GM10248 (cell line): ENCODE data around the gene ERBB3.

Experiments
- CTCF ChIA-PET: fragments of 300-600 bp; sonication (Branson Sonifier 250); formaldehyde crosslinking; extraction: SDS; loops from one replicate; lab custom pipeline; 2021; ENCODE audit warnings: antibody characterized with exemption; lab: Yijun Ruan, JAX
- POLR2A ChIA-PET: fragments of 350-650 bp; sonication (Branson Sonifier 250); formaldehyde crosslinking; extraction: SDS; loops from one replicate; lab custom pipeline; 2020; ENCODE audit warnings: antibody characterized with exemption; lab: Yijun Ruan, JAX
- DNase-seq: peaks from one replicate; pipeline ENCODE4 v3.0.0; 2012; ENCODE audit errors: extremely low spot score
- CTCF ChIP-seq: IDR thresholded peaks from 2 replicates; pipeline ENCODE4 v1.5.1; 2012; ENCODE audit warnings: mild to moderate bottlenecking, low read depth; ENCODE audit errors: extremely low read depth, missing control alignments, control extremely low read depth

The ERBB3 gene

GRCh38 chr12:56099787-56100186 is 19.8 kb downstream of the ERBB3 start:
- ChIA-PET CTCF (interaction anchor here (0.6 kb wide), 1 partner anchor 105 kb away, joined by 3 read pairs; no protein-coding TSS in a partner anchor), POLR2A (interaction anchor here (0.6 kb wide), 1 partner anchor 41 kb away, joined by 3 read pairs; no protein-coding TSS in a partner anchor)
- TF ChIP-seq CTCF = no peak
- DNase-seq = no peak

DNA sequence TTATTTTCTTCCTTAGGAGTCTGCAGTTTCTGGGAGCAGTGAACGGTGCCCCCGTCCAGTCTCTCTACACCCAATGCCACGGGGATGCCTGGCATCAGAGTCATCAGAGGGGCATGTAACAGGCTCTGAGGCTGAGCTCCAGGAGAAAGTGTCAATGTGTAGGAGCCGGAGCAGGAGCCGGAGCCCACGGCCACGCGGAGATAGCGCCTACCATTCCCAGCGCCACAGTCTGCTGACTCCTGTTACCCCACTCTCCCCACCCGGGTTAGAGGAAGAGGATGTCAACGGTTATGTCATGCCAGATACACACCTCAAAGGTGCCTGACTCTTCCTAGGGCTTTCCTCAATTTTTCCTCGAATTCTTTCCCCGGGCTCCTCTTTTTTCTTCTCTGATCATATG is 21.1 kb downstream of the ERBB3 start:
- TF ChIP-seq CTCF = no peak
- no peak for DNase-seq
- ChIA-PET CTCF (interaction anchor here (1.0 kb wide), 1 partner anchor 22 kb away, joined by 3 read pairs; no protein-coding TSS in a partner anchor), POLR2A (interaction anchor here (0.7 kb wide), 1 partner anchor 675 kb away, joined by 3 read pairs; the partner anchor contains the start of gene OR6C76)

DNA sequence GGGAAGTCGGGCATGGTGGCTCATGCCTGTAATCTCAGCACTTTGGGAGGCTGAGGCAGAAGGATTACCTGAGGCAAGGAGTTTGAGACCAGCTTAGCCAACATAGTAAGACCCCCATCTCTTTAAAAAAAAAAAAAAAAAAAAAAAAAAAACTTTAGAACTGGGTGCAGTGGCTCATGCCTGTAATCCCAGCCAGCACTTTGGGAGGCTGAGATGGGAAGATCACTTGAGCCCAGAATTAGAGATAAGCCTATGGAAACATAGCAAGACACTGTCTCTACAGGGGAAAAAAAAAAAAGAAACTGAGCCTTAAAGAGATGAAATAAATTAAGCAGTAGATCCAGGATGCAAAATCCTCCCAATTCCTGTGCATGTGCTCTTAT is 22.7 kb downstream of the ERBB3 start:
- ChIA-PET CTCF (interaction anchor here (1.4 to 3.1 kb wide), 5 partner anchors 15 to 364 kb away, joined by 3 to 42 read pairs (median 11); partner anchors contain the start of genes ERBB3, RPL41 and ZC3H10), POLR2A (interaction anchor here (0.6 to 3.1 kb wide), 3 partner anchors 15 to 1374 kb away, joined by 3 to 56 read pairs (median 5); partner anchors contain the start of genes RPL41 and ZC3H10)
- no peak for TF ChIP-seq CTCF
- DNase-seq = no peak

GRCh38 chr12:56103066-56103711 is 23.2 kb downstream of the ERBB3 start:
- ChIA-PET CTCF (interaction anchor here (0.9 to 3.1 kb wide), 8 partner anchors 8 to 365 kb away, joined by 4 to 42 read pairs (median 6); partner anchors contain the start of genes ERBB3, RAB5B, RPL41 and SMARCC2), POLR2A (interaction anchor here (1.2 to 3.1 kb wide), 2 partner anchors 14 to 129 kb away, joined by 11 to 56 read pairs; partner anchors contain the start of genes RAB5B, RPL41 and ZC3H10)
- no peak for TF ChIP-seq CTCF
- DNase-seq = no peak

DNA sequence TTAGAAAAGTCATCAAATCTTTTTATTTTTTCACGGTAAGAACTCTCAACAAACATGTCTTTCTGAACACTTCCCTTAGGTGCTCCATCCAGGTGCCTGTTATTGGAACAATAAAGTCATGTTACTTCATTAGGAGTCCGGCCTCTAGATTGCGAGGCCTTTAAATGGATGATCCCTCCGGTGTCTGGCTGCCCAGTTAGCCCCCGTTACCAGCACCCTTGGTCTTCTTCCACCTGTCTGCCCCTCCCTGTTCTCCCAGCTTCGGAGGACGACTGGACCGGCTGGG is 23.8 kb downstream of the ERBB3 start:
- ChIA-PET CTCF (interaction anchor here (0.7 to 3.1 kb wide), 15 partner anchors 9 to 365 kb away, joined by 3 to 42 read pairs (median 4); partner anchors contain the start of genes ERBB3, RAB5B, RPL41 and SMARCC2), POLR2A (interaction anchor here (0.6 to 3.1 kb wide), 16 partner anchors 9 to 372 kb away, joined by 3 to 56 read pairs (median 4); partner anchors contain the start of genes ANKRD52, DGKA, ERBB3 and ESYT1)
- DNase-seq = no peak
- no peak for TF ChIP-seq CTCF

DNA sequence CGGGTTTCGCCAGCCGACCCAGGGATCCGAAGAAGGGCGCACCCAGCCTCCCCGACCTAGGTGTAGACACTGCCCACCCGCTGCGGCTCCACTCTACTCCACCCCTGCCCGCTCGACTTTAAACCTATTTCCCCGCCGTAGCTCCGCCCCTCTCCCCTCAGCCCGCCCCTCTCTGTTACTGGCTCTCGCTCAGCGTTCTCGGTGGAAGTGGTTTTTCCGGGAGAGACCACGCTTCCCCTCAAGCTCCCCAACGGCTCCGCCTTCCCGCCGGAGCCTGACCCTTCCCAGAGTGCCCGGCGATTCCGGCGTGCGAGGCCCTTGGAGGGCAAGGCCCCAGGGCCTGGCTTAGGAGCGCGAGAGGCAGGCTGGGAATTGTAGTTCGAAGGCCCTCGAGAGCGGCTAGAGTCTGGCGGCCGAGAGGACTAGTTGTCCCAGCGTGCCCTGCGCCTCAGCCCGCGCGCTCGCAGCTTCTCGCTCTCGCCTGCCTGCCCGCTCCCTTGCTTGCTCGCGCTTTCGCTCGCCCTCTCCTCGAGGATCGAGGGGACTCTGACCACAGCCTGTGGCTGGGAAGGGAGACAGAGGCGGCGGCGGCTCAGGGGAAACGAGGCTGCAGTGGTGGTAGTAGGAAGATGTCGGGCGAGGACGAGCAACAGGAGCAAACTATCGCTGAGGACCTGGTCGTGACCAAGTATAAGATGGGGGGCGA is 24.3 kb downstream of the ERBB3 start, which contains the start of gene PA2G4:
TSS of gene PA2G4 (plus strand) at position 451 of the 706 bp plus-strand sequence. CDS start at position 630, 179 bp downstream.
- CTCF ChIA-PET = interaction anchor here (0.7 to 3.1 kb wide), 18 partner anchors 8 to 366 kb away, joined by 3 to 42 read pairs (median 4); partner anchors contain the start of genes ERBB3, RAB5B, RNF41 and RPL41
- DNase-seq = peak; percentile 97
- TF ChIP-seq CTCF = no peak
- POLR2A ChIA-PET = interaction anchor here (0.6 to 3.1 kb wide), 22 partner anchors 9 to 375 kb away, joined by 3 to 56 read pairs (median 4); partner anchors contain the start of genes ANKRD52, DGKA, ERBB3 and ESYT1
